NCI-H2171 (cell line): Measurements from ENCODE around the gene PRR23E.

ENCODE experiments used
- DNase-seq: peaks from one replicate; lab custom pipeline; 2025; lab: John Stamatoyannopoulos, UW

The PRR23E gene

GRCh38 chr3:127228866-127229265 is 35.9 kb downstream of the PRR23E start:
- no peak for DNase-seq

DNA sequence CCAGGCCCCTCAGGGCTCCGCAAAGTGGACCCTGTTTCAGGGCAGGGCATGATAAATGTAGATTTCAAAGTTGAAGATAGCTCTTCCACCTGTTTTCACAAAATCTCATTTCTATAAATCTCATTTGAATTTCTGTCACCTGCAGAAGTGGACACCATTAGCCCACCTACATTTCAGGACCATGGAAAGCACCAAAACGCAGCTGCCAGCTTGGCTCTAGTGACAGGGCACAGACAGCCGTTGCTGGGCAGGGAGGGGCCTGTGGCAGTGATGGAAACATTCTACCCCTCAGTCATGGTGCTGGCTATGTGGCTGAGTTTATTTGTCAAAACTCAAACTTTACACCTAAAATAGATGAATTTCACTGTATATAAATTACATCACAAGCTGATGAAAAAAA is 40.4 kb downstream of the PRR23E start:
- no peak for DNase-seq

- no peak for DNase-seq
Measured at GRCh38 chr3:127234778-127235177, 41.8 kb downstream of the PRR23E start.

DNA sequence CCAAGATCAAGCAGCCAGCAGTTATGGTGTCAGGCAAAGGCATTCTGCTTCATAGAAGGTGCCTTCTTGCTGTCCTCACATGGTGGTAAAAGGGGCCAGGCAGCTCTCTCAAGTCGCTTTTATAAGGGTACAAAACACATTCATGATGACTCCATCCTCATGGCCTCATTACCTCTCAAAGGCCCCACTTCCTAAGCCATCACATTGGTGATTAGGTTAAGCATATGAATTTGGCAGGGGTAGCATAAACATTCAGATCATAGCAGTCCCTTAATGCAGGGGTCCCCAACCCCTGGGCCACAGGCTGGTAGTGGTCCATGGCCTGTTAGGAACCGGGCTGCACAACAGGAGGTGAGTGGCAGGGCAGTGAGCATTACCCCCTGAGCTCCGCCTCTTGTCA is 42.8 kb downstream of the PRR23E start:
- DNase-seq = no peak

- DNase-seq = no peak
Measured at GRCh38 chr3:127237835-127238234, 44.9 kb downstream of the PRR23E start.

GRCh38 chr3:127238602-127239001 is 45.7 kb downstream of the PRR23E start:
- DNase-seq = no peak

DNA sequence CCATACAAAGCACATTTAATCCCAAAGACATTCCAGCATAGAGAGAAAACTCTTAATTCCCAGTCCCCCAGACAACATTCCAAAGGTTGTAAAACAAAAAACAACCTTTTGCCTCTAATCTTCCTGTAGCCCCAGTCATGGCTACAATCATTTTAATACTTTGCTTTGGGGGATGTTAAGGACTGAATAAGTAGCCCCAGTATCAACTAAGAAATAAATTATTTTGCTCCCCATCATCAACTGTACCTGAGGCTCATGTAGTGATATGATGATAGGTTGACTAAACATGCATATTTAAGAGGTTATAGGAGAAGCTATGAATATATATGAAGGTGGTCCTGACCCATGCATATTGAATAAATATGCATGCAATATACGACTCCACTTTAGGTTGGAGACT is 54.4 kb downstream of the PRR23E start:
- DNase-seq = no peak
